ENCODE data around the gene BATF3. TPM values are rescaled to one million over a fixed set of nuclear protein-coding genes. Genes with fewer than 3 reads are reported as not detected.
A peak's percentile ranks its signal among the peaks of the same experiment; 100 is the strongest.

Gene BATF3
- total RNA-seq, 3 donors from 2014 or later, result 1.0 to 7.5 (median 1.9) TPM

DNA sequence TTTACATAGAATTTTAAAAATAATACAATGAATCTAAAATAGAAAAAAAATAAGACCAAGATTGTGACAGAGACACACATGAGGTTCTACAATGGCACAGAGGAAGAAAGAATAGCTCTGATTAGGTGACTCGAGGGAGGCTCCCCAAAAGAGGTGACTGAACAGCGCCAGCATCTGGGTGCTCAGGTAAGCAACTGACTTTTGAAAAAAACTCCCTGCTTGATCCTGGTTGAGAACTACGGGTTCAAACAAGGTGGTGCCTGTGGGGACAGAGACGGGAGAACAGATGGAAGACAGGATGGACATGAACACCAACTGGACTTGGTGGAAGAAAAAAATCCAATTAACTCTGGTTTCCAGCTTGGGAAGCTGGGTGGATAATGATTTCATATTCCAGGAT, 22.5 kb downstream of the BATF3 start:
- Histone ChIP-seq H3K4me1 (no peaks in the 10 kb centered on the region), H3K27ac (no peak overlapping the region), H3K36me3 (no peaks in the 10 kb centered on the region), H3K27me3 (no peaks in the 10 kb centered on the region), H3K4me3 (no peak overlapping the region), H3K9me3 (no peaks in the 10 kb centered on the region)
- TF ChIP-seq POLR2AphosphoS5 (IDR thresholded peaks at IDR 0.05) (no peak), POLR2A (IDR thresholded peaks at IDR 0.05) (no peak)
- TF ChIP-seq, protein P1, sequence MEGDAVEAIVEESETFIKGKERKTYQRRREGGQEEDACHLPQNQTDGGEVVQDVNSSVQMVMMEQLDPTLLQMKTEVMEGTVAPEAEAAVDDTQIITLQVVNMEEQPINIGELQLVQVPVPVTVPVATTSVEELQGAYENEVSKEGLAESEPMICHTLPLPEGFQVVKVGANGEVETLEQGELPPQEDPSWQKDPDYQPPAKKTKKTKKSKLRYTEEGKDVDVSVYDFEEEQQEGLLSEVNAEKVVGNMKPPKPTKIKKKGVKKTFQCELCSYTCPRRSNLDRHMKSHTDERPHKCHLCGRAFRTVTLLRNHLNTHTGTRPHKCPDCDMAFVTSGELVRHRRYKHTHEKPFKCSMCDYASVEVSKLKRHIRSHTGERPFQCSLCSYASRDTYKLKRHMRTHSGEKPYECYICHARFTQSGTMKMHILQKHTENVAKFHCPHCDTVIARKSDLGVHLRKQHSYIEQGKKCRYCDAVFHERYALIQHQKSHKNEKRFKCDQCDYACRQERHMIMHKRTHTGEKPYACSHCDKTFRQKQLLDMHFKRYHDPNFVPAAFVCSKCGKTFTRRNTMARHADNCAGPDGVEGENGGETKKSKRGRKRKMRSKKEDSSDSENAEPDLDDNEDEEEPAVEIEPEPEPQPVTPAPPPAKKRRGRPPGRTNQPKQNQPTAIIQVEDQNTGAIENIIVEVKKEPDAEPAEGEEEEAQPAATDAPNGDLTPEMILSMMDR (IDR thresholded peaks at IDR 0.05), result no peak
- intact Hi-C loops (cut with DNase I; ENCODE audit: low total_unique reads), result no loop called here
- DNase-seq (ENCODE audit: low spot score in 2 of 2), result no peak

DNA sequence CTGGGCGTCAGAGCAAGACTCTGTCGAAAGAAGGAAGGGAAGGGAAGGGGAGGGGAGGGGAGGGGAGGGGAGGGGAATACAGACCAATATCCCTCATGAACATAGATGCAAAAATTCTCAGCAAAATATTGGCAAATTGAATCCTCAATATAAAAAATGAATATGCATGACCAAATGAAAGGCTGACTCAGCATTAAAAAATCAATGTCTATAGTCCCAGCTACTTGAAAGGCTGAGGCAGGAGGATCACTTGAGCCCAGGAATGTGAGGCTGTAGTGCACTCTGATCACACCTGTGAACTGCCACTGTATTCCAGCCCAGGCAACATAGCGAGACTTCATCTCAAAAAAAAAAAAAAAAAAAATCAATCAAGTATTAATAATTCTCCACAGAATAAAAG, 24.0 kb downstream of the BATF3 start:
- H3K4me3 ChIP-seq, result no peak overlapping the region
- H3K27me3 ChIP-seq, result no peaks in the 10 kb centered on the region
- no peak for DNase-seq (ENCODE audit: low spot score in 2 of 2)
- no peaks in the 10 kb centered on the region for H3K36me3 ChIP-seq
- H3K9me3 ChIP-seq, result no peaks in the 10 kb centered on the region
- H3K4me1 ChIP-seq, result no peaks in the 10 kb centered on the region
- no peak overlapping the region for H3K27ac ChIP-seq
- intact Hi-C loops (cut with DNase I; ENCODE audit: low total_unique reads), result no loop called here
- TF ChIP-seq POLR2A (IDR thresholded peaks at IDR 0.05), result no peak
- no peak for TF ChIP-seq POLR2AphosphoS5 (IDR thresholded peaks at IDR 0.05)
- TF ChIP-seq, protein P1 (IDR thresholded peaks at IDR 0.05), result no peak

DNA sequence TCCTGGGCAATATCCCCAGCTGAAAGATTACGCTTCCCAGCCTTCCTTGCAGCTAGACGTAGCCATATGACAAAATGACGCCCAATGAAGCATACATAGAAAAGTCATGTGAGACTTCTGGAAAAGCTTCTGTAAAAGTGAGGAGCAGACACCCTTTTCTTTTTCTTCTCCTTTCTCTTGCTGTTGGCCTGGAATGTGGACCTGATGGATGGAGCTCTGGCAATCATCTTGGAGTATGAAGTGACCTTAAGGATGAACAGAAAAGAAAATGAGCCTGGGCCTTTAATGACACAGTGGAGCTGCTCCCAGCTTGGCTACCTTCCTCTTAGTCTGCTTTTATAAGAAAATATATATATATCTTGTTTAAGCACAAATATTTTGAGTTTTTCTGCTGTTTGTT, 24.8 kb downstream of the BATF3 start:
- DNase-seq (ENCODE audit: low spot score in 2 of 2), result no peak
- Histone ChIP-seq H3K4me3 (no peak overlapping the region), H3K4me1 (no peaks in the 10 kb centered on the region), H3K27ac (no peak overlapping the region), H3K9me3 (no peaks in the 10 kb centered on the region), H3K27me3 (no peaks in the 10 kb centered on the region), H3K36me3 (no peaks in the 10 kb centered on the region)
- TF ChIP-seq POLR2A (IDR thresholded peaks at IDR 0.05) (no peak), POLR2AphosphoS5 (IDR thresholded peaks at IDR 0.05) (no peak)
- TF ChIP-seq, protein P1 (IDR thresholded peaks at IDR 0.05), result no peak
- intact Hi-C loops (cut with DNase I; ENCODE audit: low total_unique reads), result no loop called here

DNA sequence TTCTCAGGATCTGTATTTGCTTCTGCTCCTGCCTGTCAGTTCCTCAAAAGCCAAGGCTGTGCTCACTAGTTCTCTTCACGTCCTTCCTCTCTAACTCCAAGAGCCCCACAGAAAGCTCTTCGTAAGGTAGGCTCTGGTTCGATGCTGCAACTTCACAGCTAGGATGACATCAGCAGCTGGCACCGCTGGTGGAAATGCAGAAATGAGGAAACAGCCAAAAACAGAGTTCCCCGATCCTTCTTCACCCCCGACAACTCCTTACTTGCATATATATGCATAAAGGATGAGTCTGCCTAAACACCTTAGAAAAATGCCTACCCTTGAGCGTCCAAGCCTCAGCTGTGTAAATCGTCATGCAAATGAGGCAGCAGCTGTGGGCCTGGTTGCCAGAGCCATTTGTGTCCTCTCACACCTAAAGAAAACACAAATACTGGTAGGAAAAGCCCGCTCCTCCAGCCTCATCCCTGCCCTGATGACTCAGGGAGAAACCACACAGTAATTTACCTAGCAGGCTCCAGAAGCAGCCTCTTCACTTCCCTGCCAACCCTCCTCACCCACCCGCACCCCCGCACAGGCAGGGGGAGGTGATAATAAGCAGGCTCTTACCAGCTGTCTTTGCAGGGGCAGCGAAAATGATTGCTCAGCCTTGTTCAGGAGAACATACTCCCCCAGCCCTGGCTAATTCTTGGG, 28.2 kb downstream of the BATF3 start:
- Histone ChIP-seq H3K36me3 (no peaks in the 10 kb centered on the region), H3K9me3 (no peaks in the 10 kb centered on the region), H3K4me3 (peak overlapping the region in 1 of 3 donors; percentile 13), H3K27me3 (no peaks in the 10 kb centered on the region), H3K27ac (no peak overlapping the region), H3K4me1 (no peaks in the 10 kb centered on the region)
- no peak for TF ChIP-seq POLR2A (IDR thresholded peaks at IDR 0.05)
- TF ChIP-seq, protein P1 (IDR thresholded peaks at IDR 0.05), result no peak
- no peak for TF ChIP-seq POLR2AphosphoS5 (IDR thresholded peaks at IDR 0.05)
- intact Hi-C loops (cut with DNase I; ENCODE audit: low total_unique reads), result no loop called here
- no peak for DNase-seq (ENCODE audit: low spot score in 2 of 2)

DNA sequence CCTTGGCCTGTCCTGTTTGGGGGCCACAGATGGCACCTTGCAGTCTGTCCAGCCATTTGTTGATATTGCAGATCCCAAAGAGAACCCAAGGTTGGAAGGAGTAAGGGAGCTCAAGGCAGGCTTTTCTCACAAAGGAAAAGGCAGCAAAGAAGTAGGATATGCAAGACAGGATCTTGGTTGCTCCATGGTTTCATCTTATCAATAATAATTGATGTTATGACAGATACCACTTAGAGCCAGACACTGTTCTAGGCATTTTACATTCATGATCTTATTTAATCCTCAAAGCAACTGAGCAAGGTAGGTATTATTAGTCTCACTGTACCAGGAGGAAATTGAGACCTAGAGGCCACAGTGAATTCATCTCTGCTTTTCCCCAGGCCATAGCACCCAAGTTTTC, 28.8 kb downstream of the BATF3 start:
- intact Hi-C loops (cut with DNase I; ENCODE audit: low total_unique reads), result no loop called here
- DNase-seq (ENCODE audit: low spot score in 2 of 2), result no peak
- Histone ChIP-seq H3K27me3 (no peaks in the 10 kb centered on the region), H3K4me3 (no peak overlapping the region), H3K9me3 (no peaks in the 10 kb centered on the region), H3K27ac (no peak overlapping the region), H3K4me1 (no peaks in the 10 kb centered on the region), H3K36me3 (no peaks in the 10 kb centered on the region)
- TF ChIP-seq POLR2AphosphoS5 (IDR thresholded peaks at IDR 0.05) (no peak), POLR2A (IDR thresholded peaks at IDR 0.05) (no peak)
- TF ChIP-seq, protein P1 (IDR thresholded peaks at IDR 0.05), result no peak

Measured in breast epithelium (tissue), 4 donors.